MM.1S (cell line): Measurements from ENCODE around the gene FHL3.

ENCODE experiments used
- CTCF ChIP-seq: fragments of 300-600 bp; sonication (generic); IDR thresholded peaks from 2 replicates; pipeline ENCODE4 v1.5.1; 2016; ENCODE audit warnings: antibody characterized with exemption, low read length, mixed read lengths
- EZH2 ChIP-seq: fragments of 300-600 bp; sonication (generic); optimal IDR thresholded peaks from 2 replicates; pipeline ENCODE3; 2017; ENCODE audit warnings: low read depth, mild to moderate bottlenecking, antibody characterized with exemption, low read length, mixed read lengths

GRCh38 chr1:37998089-37998808 is 7.1 kb downstream of the FHL3 start:
- TF ChIP-seq CTCF (no peak), EZH2 (no peak)
